ENCODE data around the gene CASP4. TPM values are rescaled to one million over a fixed set of nuclear protein-coding genes. Genes with fewer than 3 reads are reported as not detected.

CASP4 gene
- 142 and 177 TPM in 2 replicates for total RNA-seq

DNA sequence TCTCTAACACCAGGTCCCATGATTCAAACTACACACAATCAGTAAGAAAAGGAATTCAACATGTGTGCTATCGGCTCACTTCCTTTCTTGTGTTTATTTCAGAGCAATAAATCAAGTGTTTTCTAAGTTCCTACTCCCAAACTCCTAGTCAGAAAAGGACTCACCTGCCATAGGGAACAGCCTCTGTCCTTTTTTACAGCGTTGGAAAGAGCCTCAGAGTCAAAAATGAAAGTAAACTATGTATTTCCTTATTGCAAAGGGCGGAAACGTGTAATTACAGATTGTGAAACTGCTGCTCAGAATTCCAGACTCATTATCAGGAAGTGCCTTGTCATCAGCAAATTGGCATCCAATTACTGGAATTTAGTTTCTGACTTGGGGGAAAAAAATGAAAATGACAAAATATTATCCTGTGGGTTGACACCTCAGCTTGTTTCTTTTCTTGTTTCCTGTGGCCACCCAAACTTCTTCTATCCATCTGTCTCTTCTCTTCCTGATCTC, at the start of gene CASP4:
Gene CASP4, minus strand, starts transcription at position 220 of the 501 bp plus-strand sequence. Its CDS starts 49 bp downstream, at position 171.

DNA sequence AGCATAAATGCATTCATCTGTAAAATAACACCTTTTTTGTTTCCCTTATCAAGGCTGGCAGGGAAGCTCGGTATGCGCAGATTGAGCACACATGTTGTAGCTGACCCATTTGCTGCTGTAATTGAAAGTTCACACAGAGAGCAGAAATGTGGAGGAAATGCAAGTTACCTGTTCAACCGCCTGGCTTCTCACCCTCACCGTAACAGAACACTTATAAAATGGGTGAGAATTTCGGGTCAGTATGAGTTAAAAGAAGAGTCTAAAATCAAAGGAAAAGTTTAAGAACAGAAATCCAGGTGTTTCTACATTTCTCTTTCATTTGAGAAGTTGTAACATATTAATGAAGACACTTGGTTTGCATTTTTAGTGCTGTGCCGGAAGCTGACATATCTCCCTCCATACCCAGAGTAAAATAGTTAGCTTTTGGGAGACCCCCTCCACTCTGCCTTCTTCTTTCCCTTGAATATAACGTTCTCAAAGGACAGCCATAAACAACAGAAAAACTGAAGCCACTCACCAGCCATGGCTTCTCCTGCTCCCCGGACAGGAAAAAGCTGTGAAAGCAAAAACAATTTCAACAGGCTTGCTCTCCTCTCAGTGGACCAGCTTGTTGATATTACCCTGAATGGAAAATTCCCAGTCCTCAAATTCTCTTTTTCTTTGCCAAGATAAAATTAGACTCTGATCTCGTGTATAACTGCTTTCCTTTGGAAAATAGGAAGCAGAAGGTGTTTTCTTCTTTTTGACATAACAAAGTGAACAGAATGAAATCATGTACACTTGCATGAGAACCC, 70.3 kb downstream of the CASP4 start, which contains the start of gene CASP12:
Gene CASP12, minus strand, starts transcription at position 570 of the 794 bp plus-strand sequence.

Other genes starting within 250 kb of the CASP4 start
- 1.6 and 1.7 TPM in 2 replicates for gene CASP12, start 70.1 kb downstream of the CASP4 start, total RNA-seq
- gene CASP5, start 54.6 kb upstream of the CASP4 start, total RNA-seq, result 0.09 TPM in 1 of 2 replicates, not detected in the other
- 10.0 and 43.6 TPM in 2 replicates for gene CASP1, start 66.6 kb upstream of the CASP4 start, total RNA-seq
- 42.3 and 105 TPM in 2 replicates for gene CARD16, start 76.8 kb upstream of the CASP4 start, total RNA-seq
- not detected in 2 replicates for gene CARD18, start 171.2 kb upstream of the CASP4 start, total RNA-seq

All from endothelial cell of coronary artery (primary cell).